HepG2 (cell line): Measurements from ENCODE around the gene GIPC1. TPM values are rescaled to one million over a fixed set of nuclear protein-coding genes. Genes with fewer than 3 reads are reported as not detected.
A peak's percentile ranks its signal among the peaks of the same experiment; 100 is the strongest.

Experiments used
- HMG20A ChIP-seq: IDR thresholded peaks from 2 replicates; pipeline ENCODE4 v1.6.1; 2016; ENCODE audit warnings: borderline replicate concordance
- LBX2 ChIP-seq: sonication (generic); formaldehyde crosslinking; IDR thresholded peaks from 2 replicates; pipeline ENCODE4 v1.5.0; 2020; ENCODE audit warnings: missing genetic modification reagents, mild to moderate bottlenecking, borderline replicate concordance
- NPAS2 ChIP-seq: sonication (generic); formaldehyde crosslinking; IDR thresholded peaks from 2 replicates; pipeline ENCODE4 v1.8.0; 2022; ENCODE audit warnings: mild to moderate bottlenecking, missing genetic modification reagents, borderline replicate concordance
- RERE ChIP-seq: IDR thresholded peaks from 2 replicates; pipeline ENCODE4 v1.6.1; 2016; ENCODE audit warnings: low read depth, missing genetic modification reagents, missing compliant biosample characterization
- SRY ChIP-seq: sonication (generic); formaldehyde crosslinking; IDR thresholded peaks from 2 replicates; pipeline ENCODE4 v1.8.0; 2022; ENCODE audit warnings: mild to moderate bottlenecking, missing genetic modification reagents
- TAF15 ChIP-seq: fragments of 200-400 bp; formaldehyde crosslinking; IDR thresholded peaks from one replicate; pipeline ENCODE4 v1.6.1; 2018; ENCODE audit warnings: mild to moderate bottlenecking, low read depth, low read length; ENCODE audit not compliant: poor library complexity, severe bottlenecking
- TEF ChIP-seq: sonication (generic); formaldehyde crosslinking; IDR thresholded peaks from 2 replicates; pipeline ENCODE4 v1.5.0; 2020; ENCODE audit warnings: missing genetic modification reagents
- ZNF318 ChIP-seq: sonication (generic); formaldehyde crosslinking; IDR thresholded peaks from 2 replicates; pipeline ENCODE4 v1.4.0; 2020; ENCODE audit warnings: mild to moderate bottlenecking, missing genetic modification reagents
- ZNF777 ChIP-seq: sonication (generic); formaldehyde crosslinking; IDR thresholded peaks from 2 replicates; pipeline ENCODE4 v1.4.0; 2020; ENCODE audit warnings: missing genetic modification reagents
- ZSCAN29 ChIP-seq: sonication (generic); formaldehyde crosslinking; conservative IDR thresholded peaks from 2 replicates; pipeline ENCODE4 v1.4.0; 2020; ENCODE audit warnings: mild to moderate bottlenecking, missing genetic modification reagents
- polyA plus RNA-seq, 8 experiments: library from polyadenylated mRNA; depleted of rRNA in 3 of 8; stranded (reverse) in 7 of 8; unstranded in 1 of 8; fragments of >200 nt; fragmentation: Illumina TruSeq in 4 of 8; extraction: Trizol in 4 of 8; gene quantifications; 2 replicates each; pipeline versions ENCODE4 v1.2.1 to v1.2.3, GENCODE V29; 2011 to 2016; ENCODE audit warnings: low read depth in 4 of 8, missing spikeins in 1 of 8, mixed read lengths in 1 of 8; ENCODE audit not compliant: insufficient read depth in 1 of 8
- total RNA-seq, 5 experiments: library from RNA; depleted of rRNA; stranded (reverse); fragments of >200 nt; fragmentation: Illumina TruSeq; extraction: Trizol; gene quantifications; 2 replicates each; pipeline ENCODE4 v1.2.3, GENCODE V29; 2016; ENCODE audit warnings: low read depth in 1 of 5

GIPC1 gene
- total and polyA plus RNA-seq, 2 of the 13 experiments (the other 11 are each of a cell fraction or from before 2014, with no cell fraction given) = 27.1 to 48.1 TPM

- TF ChIP-seq ZNF318 (CRISPR knock-in tag) (no peak), ZSCAN29 (no peak), NPAS2 (no peak), ZNF777 (peak; percentile 77), LBX2 (CRISPR knock-in tag) (no peak), HMG20A (CRISPR knock-in tag) (peak; percentile 31; the same call in 1 of the 2 replicates), SRY (CRISPR knock-in tag) (no peak), TEF (no peak), RERE (CRISPR knock-in tag) (no peak; the same call in 1 of the 2 replicates), TAF15 (peak; percentile 81)
These were observed at the start of gene GIPC1 (continued) for GRCh38 chr19:14496029-14496833.
